Measurements from ENCODE around the gene S100A11.

DNA sequence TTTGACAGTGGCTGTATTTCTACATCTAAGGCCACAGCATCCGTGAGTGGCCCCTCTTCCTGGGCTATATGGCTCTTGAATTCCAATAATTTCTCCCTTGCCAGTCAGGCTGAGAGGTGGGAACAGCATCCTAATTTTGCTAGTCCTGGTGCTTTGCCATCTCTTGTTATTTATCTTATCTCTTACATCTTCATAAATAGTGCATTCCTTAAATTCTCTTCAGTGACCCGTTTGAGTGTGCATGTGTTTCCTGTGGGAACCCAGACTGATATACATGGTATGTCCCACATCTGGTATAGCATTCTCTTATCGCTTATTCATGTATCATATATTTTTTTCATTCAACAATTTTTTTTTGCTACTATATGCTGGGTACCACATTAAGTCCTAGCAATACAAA lies 9.9 kb downstream of the S100A11 start:
- TF ChIP-seq, protein P1, sequence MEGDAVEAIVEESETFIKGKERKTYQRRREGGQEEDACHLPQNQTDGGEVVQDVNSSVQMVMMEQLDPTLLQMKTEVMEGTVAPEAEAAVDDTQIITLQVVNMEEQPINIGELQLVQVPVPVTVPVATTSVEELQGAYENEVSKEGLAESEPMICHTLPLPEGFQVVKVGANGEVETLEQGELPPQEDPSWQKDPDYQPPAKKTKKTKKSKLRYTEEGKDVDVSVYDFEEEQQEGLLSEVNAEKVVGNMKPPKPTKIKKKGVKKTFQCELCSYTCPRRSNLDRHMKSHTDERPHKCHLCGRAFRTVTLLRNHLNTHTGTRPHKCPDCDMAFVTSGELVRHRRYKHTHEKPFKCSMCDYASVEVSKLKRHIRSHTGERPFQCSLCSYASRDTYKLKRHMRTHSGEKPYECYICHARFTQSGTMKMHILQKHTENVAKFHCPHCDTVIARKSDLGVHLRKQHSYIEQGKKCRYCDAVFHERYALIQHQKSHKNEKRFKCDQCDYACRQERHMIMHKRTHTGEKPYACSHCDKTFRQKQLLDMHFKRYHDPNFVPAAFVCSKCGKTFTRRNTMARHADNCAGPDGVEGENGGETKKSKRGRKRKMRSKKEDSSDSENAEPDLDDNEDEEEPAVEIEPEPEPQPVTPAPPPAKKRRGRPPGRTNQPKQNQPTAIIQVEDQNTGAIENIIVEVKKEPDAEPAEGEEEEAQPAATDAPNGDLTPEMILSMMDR (IDR thresholded peaks at IDR 0.05; ENCODE audit: low read depth, low read length): no peak
- no peak for TF ChIP-seq EZH2phosphoT487 (IDR thresholded peaks at IDR 0.05; ENCODE audit: low read depth)

Data from OCI-LY3 (cell line).